ENCODE results near the gene FAM53A. TPM values are rescaled to one million over a fixed set of nuclear protein-coding genes. Genes with fewer than 3 reads are reported as not detected.

FAM53A gene
- polyA plus RNA-seq, 2 of the 4 experiments (the other 2 are of a cell fraction): 0.87 to 1.2 TPM

DNA sequence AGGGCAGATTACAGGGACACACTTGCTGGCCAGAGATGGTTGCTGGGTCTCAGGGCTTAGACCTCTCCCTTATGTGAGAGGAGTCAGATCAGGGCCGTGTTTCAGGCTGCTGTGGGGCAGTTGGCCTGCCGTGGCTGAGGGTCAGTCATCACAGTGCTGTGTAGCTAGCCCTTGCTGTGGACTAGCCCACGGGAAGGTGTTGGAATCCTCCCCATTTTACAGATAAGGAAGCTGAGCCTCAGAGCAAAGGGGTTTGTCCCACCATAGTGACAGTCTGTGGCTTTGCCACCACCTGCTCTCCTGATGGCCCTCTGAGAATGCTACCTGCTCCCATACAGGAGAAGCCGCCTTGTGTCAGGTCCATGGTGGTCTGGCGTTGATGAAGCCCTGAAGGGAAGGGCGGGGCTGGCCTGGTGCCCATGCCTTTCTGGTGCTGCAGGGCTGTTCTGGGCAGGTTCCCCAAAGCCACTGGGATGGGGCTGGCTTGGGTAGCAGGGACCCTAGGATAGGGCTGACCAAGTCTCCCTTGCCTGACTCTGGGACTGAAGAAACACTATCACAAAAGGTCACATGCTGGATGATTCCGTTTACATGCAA, 2.4 kb upstream of the FAM53A start:
- WGBS (ENCODE audit: missing lambda C conversion rate): 55% methylated on average over 3 of the region's 7 CpGs
- no peaks in the 10 kb centered on the region for H3K9me3 ChIP-seq
- FAIRE-seq (no peak), ATAC-seq (peak in 1 of 2 experiments; percentile 13; a peak in 2 of 6 replicates), DNase-seq (ENCODE audit: low read depth in 1 of 2, low spot score in 1 of 2) (no peak)
- peaks cover 10% of the 10 kb centered on the region; the same call in 1 of the 3 replicates for H3K4me1 ChIP-seq
- CTCF ChIA-PET: interaction anchor here (0.8 kb wide), 1 partner anchor 44 kb away, joined by 3 read pairs; no protein-coding TSS in a partner anchor
- H3K4me2 ChIP-seq: no peak overlapping the region
- POLR2A ChIA-PET: no interaction called here
- H3K4me3 ChIP-seq: no peak overlapping the region
- TF ChIP-seq MAFK (IDR thresholded peaks at IDR 0.05; ENCODE audit: partially characterized antibody) (no peak), ZC3H11A (IDR thresholded peaks at IDR 0.05) (no peak), CHD2 (IDR thresholded peaks at IDR 0.05; ENCODE audit: low read length, partially characterized antibody) (no peak), RNF2 (IDR thresholded peaks at IDR 0.05; ENCODE audit: borderline replicate concordance, low read depth) (no peak), EHMT2 (IDR thresholded peaks at IDR 0.05; ENCODE audit: low read depth) (no peak), NR3C1 (IDR thresholded peaks at IDR 0.05) (no peak), FOSB (CRISPR knock-in tag; IDR thresholded peaks at IDR 0.05) (no peak), ATOH8 (CRISPR knock-in tag; IDR thresholded peaks at IDR 0.05; ENCODE audit: low read depth) (no peak)
- no peak overlapping the region for H3K27ac ChIP-seq

DNA sequence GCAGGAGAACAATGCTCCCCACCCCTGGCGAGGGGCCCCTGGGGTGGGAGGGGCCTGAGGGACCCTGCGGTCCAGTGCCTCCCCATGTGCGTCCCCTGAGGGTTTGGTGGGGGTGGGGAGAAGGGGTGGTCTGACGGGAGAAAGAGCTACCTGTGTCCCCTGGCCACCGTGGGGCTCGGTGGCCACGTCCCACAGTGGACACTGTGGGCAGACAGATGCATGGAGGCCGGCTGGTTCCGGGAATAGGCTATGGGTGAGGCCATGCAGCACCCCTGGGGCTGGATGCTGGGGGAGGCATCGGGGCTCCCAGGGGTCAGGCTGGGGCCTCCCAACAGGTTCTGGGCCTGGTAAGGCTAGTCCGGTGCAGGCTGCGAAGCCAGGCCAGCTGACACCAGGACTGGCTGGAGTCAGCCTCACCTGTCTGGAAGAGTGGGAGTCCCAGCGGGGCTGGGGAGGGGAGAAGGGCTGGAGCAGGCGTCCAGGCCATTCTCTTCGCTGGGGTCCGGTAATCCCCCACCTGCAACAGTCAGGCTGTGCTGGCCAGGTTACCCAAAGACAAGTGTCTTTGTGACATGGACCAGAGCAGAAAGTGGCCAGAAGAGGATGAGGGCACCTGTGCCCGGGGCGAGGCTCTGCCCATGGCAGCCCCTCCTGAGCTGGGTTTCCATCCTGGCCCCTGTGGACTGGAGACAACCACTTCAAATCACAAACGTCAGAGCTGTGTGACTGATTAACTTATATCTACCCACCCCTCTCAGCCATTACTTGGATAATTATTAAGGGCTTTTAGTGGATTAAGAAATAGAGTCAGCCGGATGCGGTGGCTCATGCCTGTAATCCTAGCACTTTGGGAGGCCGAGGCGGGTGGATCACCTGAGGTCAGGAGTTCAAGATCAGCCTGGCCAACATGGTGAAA, 1.4 kb upstream of the FAM53A start:
- ATAC-seq (peak in 1 of 2 experiments; percentile 10; a peak in 2 of 6 replicates), DNase-seq (ENCODE audit: low read depth in 1 of 2, low spot score in 1 of 2) (no peak), FAIRE-seq (no peak)
- Histone ChIP-seq H3K4me2 (peak overlapping the region; percentile 75), H3K9me3 (no peaks in the 10 kb centered on the region), H3K4me3 (peak overlapping the region; percentile 54; the same call in 2 of the 3 replicates), H3K27ac (peak overlapping the region in 1 of 2 experiments; percentile 87; a peak in 3 of 6 replicates), H3K4me1 (peaks cover 10% of the 10 kb centered on the region; the same call in 1 of the 3 replicates)
- WGBS (ENCODE audit: missing lambda C conversion rate): 80% methylated on average over 17 of the region's 23 CpGs
- ChIA-PET CTCF (interaction anchor here (0.8 kb wide), 1 partner anchor 45 kb away, joined by 3 read pairs; no protein-coding TSS in a partner anchor), POLR2A (no interaction called here)
- no peak for TF ChIP-seq RCOR1 (IDR thresholded peaks at IDR 0.05; ENCODE audit: low read depth, low read length)
- TF ChIP-seq JUN (IDR thresholded peaks at IDR 0.05): no peak
- TF ChIP-seq FOXS1 (CRISPR knock-in tag; IDR thresholded peaks at IDR 0.05): no peak

GRCh38 chr4:1684506-1685234, 557 bp upstream of the FAM53A start:
- Histone ChIP-seq H3K4me2 (peak overlapping the region; percentile 75), H3K9me3 (no peaks in the 10 kb centered on the region), H3K27ac (peak overlapping the region; percentile 71 to 87), H3K4me3 (peak overlapping the region; percentile 54), H3K4me1 (peaks cover 10% of the 10 kb centered on the region; the same call in 1 of the 3 replicates)
- TF ChIP-seq POLR2A (IDR thresholded peaks at IDR 0.05; ENCODE audit: low read length) (0 out of 2 replicates have a peak, but pooled peaks have one; percentile 10), HOXA7 (CRISPR knock-in tag; IDR thresholded peaks at IDR 0.05) (no peak)
- FAIRE-seq (no peak), ATAC-seq (peak; percentile 49 to 55), DNase-seq (ENCODE audit: low read depth in 1 of 2, low spot score in 1 of 2) (no peak)
- CTCF ChIA-PET: no interaction called here
- WGBS (ENCODE audit: missing lambda C conversion rate): 68% methylated on average over 4 of the region's 66 CpGs
- POLR2A ChIA-PET: no interaction called here

- FAIRE-seq: no peak
- Histone ChIP-seq H3K4me1 (peaks cover 10% of the 10 kb centered on the region; the same call in 1 of the 3 replicates), H3K27ac (peak overlapping the region; percentile 69 to 89; a peak in 5 of 6 replicates), H3K9me3 (no peaks in the 10 kb centered on the region), H3K4me2 (peak overlapping the region; percentile 75), H3K4me3 (peak overlapping the region; percentile 54)
- WGBS (ENCODE audit: missing lambda C conversion rate): 54% methylated on average over 13 of the region's 13 CpGs
- ChIA-PET POLR2A (no interaction called here), CTCF (interaction anchor here (0.7 to 1.0 kb wide), 2 partner anchors 29 to 39 kb away, joined by 3 to 4 read pairs; partner anchors contain the start of gene SLBP)
- peak in 1 of 2 experiments; percentile 13 for DNase-seq (ENCODE audit: low read depth in 1 of 2, low spot score in 1 of 2)
- TF ChIP-seq POLR2AphosphoS2 (conservative IDR thresholded peaks at IDR 0.05; ENCODE audit: low read length) (no peak), EP300 (IDR thresholded peaks at IDR 0.05) (no peak), MYC (IDR thresholded peaks at IDR 0.05; ENCODE audit: borderline replicate concordance, low read length) (no peak), HOXB5 (CRISPR knock-in tag; IDR thresholded peaks at IDR 0.05) (no peak), POLR2A (IDR thresholded peaks at IDR 0.05; ENCODE audit: low read length) (no peak), BHLHE40 (IDR thresholded peaks at IDR 0.05; ENCODE audit: low read depth, low read length) (no peak), TP53 (CRISPR knock-in tag; IDR thresholded peaks at IDR 0.05) (no peak), CBX2 (IDR thresholded peaks at IDR 0.05; ENCODE audit: borderline replicate concordance, low read depth) (no peak), EHF (CRISPR knock-in tag; IDR thresholded peaks at IDR 0.05) (no peak), HOXA7 (CRISPR knock-in tag; IDR thresholded peaks at IDR 0.05) (no peak), JUN (IDR thresholded peaks at IDR 0.05) (no peak), HES2 (IDR thresholded peaks at IDR 0.05) (no peak), RNF2 (IDR thresholded peaks at IDR 0.05; ENCODE audit: borderline replicate concordance, low read depth) (no peak)
- TF ChIP-seq, protein P1, sequence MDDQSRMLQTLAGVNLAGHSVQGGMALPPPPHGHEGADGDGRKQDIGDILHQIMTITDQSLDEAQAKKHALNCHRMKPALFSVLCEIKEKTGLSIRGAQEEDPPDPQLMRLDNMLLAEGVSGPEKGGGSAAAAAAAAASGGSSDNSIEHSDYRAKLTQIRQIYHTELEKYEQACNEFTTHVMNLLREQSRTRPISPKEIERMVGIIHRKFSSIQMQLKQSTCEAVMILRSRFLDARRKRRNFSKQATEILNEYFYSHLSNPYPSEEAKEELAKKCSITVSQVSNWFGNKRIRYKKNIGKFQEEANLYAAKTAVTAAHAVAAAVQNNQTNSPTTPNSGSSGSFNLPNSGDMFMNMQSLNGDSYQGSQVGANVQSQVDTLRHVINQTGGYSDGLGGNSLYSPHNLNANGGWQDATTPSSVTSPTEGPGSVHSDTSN (IDR thresholded peaks at IDR 0.05): no peak
- ATAC-seq: no peak
Measured at GRCh38 chr4:1683261-1683735, 815 bp downstream of the FAM53A start.

Data from A549 (cell line).